ENCODE results near the gene PRKN. TPM values are rescaled to one million over a fixed set of nuclear protein-coding genes. Genes with fewer than 3 reads are reported as not detected.

PRKN gene
- total RNA-seq, 1 experiment from 2014 or later = 0.46 TPM

DNA sequence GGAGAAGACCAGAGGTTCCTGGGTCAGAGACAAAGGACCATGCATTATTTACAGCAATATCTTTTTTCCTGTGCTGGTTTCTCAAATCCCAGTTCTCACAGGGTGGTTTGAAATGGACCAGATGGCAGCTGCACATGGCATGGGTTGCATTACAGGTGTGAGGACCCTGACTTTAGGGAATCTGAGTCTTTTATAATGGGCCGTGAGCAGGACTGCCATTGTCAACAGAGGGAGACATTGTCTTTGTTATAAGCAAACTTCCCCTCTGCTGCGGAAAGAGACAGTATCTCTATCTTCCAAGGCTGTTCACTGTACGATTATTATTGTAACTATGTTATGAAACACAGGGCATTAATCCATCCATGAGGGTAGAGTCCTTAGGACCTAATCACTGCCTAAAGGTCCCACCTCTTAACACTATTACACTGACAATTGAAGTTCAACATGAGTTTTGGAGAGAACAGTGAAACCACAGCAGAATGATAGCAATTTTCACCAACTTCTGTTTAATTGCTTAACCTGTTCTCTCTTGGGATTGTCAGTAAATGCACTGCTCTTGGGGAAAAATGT lies 1297.6 kb downstream of the PRKN start:
- H3K9me3 ChIP-seq (ENCODE audit: control insufficient read depth, insufficient read depth, low read depth, low read length) = no peaks in the 10 kb centered on the region
- ChIA-PET POLR2A (interaction anchor here (0.7 kb wide), 1 partner anchor 403 kb away, joined by 3 read pairs; no protein-coding TSS in a partner anchor), CTCF (interaction anchor here (0.7 kb wide), 1 partner anchor 847 kb away, joined by 6 read pairs; no protein-coding TSS in a partner anchor)
- intact Hi-C loops (cut with micrococcal nuclease; ENCODE audit: unreplicated experiment) = no loop called here
- no peaks in the 10 kb centered on the region for H3K27me3 ChIP-seq (ENCODE audit: control insufficient read depth, insufficient read depth, low read length)
- BruUV-seq (replicated peaks) = no TSS peak
- no peak overlapping the region for H3K27ac ChIP-seq (ENCODE audit: low read length)
- no peaks in the 10 kb centered on the region for H3K36me3 ChIP-seq (ENCODE audit: control insufficient read depth, insufficient read depth, low read length)
- peak; percentile 60; the same call in 1 of the 2 replicates for ATAC-seq
- no peak for DNase-seq (ENCODE audit: low read depth, low spot score)
- H3K4me1 ChIP-seq (ENCODE audit: control insufficient read depth, insufficient read depth, low read length) = peaks cover 10% of the 10 kb centered on the region
- in situ Hi-C loops (cut with HindIII; ENCODE audit: low pct_unique_long_range_greater_than_20kb, low sequenced_read_pairs) = no loop called here
- no peak overlapping the region for H3K4me3 ChIP-seq (ENCODE audit: low read depth in 2 of 2, low read length in 2 of 2)
- TF ChIP-seq TCF7L2 (IDR thresholded peaks at IDR 0.05; ENCODE audit: low read depth, low read length) = no peak
- TF ChIP-seq, protein P1, sequence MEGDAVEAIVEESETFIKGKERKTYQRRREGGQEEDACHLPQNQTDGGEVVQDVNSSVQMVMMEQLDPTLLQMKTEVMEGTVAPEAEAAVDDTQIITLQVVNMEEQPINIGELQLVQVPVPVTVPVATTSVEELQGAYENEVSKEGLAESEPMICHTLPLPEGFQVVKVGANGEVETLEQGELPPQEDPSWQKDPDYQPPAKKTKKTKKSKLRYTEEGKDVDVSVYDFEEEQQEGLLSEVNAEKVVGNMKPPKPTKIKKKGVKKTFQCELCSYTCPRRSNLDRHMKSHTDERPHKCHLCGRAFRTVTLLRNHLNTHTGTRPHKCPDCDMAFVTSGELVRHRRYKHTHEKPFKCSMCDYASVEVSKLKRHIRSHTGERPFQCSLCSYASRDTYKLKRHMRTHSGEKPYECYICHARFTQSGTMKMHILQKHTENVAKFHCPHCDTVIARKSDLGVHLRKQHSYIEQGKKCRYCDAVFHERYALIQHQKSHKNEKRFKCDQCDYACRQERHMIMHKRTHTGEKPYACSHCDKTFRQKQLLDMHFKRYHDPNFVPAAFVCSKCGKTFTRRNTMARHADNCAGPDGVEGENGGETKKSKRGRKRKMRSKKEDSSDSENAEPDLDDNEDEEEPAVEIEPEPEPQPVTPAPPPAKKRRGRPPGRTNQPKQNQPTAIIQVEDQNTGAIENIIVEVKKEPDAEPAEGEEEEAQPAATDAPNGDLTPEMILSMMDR (IDR thresholded peaks at IDR 0.05) = peak; percentile 59

DNA sequence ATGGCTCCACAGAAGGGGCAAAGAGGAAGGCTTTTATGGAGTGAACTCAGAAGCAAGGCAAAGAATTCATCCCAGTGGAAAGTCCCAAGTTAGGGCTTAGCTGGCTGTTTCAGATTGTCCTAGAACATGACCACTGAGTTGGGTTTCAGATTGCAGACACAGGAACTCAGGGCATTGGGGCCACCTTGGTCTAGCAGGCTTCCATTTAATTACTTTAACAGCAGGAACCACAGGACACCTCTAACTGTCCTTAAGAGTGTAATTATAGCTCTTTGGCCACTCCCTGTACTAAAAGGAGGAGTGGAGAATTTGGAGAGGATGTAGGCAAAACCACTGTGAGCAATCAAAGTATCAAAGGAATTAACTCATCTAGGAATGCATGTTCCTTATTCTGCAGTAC lies 1303.1 kb downstream of the PRKN start:
- Histone ChIP-seq H3K27ac (ENCODE audit: low read length) (no peak overlapping the region), H3K4me3 (ENCODE audit: low read depth in 2 of 2, low read length in 2 of 2) (no peak overlapping the region), H3K9me3 (ENCODE audit: control insufficient read depth, insufficient read depth, low read depth, low read length) (no peaks in the 10 kb centered on the region), H3K36me3 (ENCODE audit: control insufficient read depth, insufficient read depth, low read length) (no peaks in the 10 kb centered on the region), H3K4me1 (ENCODE audit: control insufficient read depth, insufficient read depth, low read length) (peaks cover 4% of the 10 kb centered on the region), H3K27me3 (ENCODE audit: control insufficient read depth, insufficient read depth, low read length) (no peaks in the 10 kb centered on the region)
- TF ChIP-seq, protein P1 (IDR thresholded peaks at IDR 0.05) = no peak
- TF ChIP-seq POLR2AphosphoS5 (IDR thresholded peaks at IDR 0.05; ENCODE audit: low read depth, low read length) (no peak), TCF7L2 (IDR thresholded peaks at IDR 0.05; ENCODE audit: low read depth, low read length) (no peak), SIN3A (IDR thresholded peaks at IDR 0.05; ENCODE audit: borderline replicate concordance, insufficient read depth, low read depth, low read length) (no peak)
- TF ChIP-seq, protein P2, sequence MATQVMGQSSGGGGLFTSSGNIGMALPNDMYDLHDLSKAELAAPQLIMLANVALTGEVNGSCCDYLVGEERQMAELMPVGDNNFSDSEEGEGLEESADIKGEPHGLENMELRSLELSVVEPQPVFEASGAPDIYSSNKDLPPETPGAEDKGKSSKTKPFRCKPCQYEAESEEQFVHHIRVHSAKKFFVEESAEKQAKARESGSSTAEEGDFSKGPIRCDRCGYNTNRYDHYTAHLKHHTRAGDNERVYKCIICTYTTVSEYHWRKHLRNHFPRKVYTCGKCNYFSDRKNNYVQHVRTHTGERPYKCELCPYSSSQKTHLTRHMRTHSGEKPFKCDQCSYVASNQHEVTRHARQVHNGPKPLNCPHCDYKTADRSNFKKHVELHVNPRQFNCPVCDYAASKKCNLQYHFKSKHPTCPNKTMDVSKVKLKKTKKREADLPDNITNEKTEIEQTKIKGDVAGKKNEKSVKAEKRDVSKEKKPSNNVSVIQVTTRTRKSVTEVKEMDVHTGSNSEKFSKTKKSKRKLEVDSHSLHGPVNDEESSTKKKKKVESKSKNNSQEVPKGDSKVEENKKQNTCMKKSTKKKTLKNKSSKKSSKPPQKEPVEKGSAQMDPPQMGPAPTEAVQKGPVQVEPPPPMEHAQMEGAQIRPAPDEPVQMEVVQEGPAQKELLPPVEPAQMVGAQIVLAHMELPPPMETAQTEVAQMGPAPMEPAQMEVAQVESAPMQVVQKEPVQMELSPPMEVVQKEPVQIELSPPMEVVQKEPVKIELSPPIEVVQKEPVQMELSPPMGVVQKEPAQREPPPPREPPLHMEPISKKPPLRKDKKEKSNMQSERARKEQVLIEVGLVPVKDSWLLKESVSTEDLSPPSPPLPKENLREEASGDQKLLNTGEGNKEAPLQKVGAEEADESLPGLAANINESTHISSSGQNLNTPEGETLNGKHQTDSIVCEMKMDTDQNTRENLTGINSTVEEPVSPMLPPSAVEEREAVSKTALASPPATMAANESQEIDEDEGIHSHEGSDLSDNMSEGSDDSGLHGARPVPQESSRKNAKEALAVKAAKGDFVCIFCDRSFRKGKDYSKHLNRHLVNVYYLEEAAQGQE (IDR thresholded peaks at IDR 0.05; ENCODE audit: insufficient read depth in 1 of 2, low read depth in 2 of 2, low read length in 1 of 2) = no peak
- no TSS peak for BruUV-seq (replicated peaks)
- ATAC-seq (no peak), DNase-seq (ENCODE audit: low read depth, low spot score) (no peak)
- intact Hi-C loops (cut with micrococcal nuclease; ENCODE audit: unreplicated experiment) = no loop called here
- ChIA-PET CTCF (no interaction called here), POLR2A (no interaction called here)
- in situ Hi-C loops (cut with HindIII; ENCODE audit: low pct_unique_long_range_greater_than_20kb, low sequenced_read_pairs) = no loop called here
